ENCODE data around the gene PRRC2C. TPM values are rescaled to one million over a fixed set of nuclear protein-coding genes. Genes with fewer than 3 reads are reported as not detected.

The PRRC2C gene
- total and polyA plus RNA-seq, 4 donors: 13.6 to 41.9 (median 34.4) TPM

DNA sequence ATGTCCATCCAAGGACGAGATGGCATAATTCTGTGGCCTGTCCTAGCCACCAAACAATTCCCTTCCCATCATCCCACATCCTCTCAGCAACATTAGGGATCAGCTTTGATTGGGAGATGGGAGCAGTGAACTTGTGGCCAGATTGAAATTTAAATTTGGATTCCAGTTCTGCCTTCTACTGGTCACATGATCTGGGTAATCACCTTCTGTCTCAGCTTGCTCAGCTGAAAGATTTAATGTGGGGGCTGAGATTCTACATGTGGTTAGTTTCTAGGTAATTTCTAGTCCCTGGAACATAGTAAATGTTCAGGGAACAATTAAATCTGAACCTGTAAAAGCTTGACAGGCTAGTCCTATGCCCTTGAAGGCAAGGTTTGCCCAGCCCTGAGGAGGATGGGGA lies 139.9 kb downstream of the PRRC2C start:
- no peak overlapping the region for H3K27ac ChIP-seq (ENCODE audit: low read depth in 1 of 2, low read length in 2 of 2)
- TF ChIP-seq, protein P1, sequence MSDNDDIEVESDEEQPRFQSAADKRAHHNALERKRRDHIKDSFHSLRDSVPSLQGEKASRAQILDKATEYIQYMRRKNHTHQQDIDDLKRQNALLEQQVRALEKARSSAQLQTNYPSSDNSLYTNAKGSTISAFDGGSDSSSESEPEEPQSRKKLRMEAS (IDR thresholded peaks at IDR 0.05): no peak
- TF ChIP-seq, protein P2, sequence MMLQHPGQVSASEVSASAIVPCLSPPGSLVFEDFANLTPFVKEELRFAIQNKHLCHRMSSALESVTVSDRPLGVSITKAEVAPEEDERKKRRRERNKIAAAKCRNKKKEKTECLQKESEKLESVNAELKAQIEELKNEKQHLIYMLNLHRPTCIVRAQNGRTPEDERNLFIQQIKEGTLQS (IDR thresholded peaks at IDR 0.05): no peak
- H3K4me3 ChIP-seq (ENCODE audit: low read depth in 1 of 3, low read length in 3 of 3): no peak overlapping the region
- no peak for DNase-seq (ENCODE audit: low spot score)
- H3K4me1 ChIP-seq (ENCODE audit: control insufficient read depth in 4 of 4, insufficient read depth in 4 of 4, low read length in 3 of 4): no peaks in the 10 kb centered on the region
- H3K36me3 ChIP-seq (ENCODE audit: control insufficient read depth in 4 of 4, insufficient read depth in 3 of 4, low read depth in 1 of 4, low read length in 3 of 4): no peaks in the 10 kb centered on the region
- H3K9me3 ChIP-seq (ENCODE audit: control insufficient read depth in 4 of 4, low read length in 3 of 4): no peaks in the 10 kb centered on the region
- no peak overlapping the region for H3K9ac ChIP-seq (ENCODE audit: low read depth in 1 of 2, low read length in 2 of 2)
- WGBS: 83% methylated on average over 1 of the region's 1 CpG
- no peaks in the 10 kb centered on the region for H3K27me3 ChIP-seq (ENCODE audit: control insufficient read depth in 4 of 4, insufficient read depth in 4 of 4, low read length in 3 of 4)

DNA sequence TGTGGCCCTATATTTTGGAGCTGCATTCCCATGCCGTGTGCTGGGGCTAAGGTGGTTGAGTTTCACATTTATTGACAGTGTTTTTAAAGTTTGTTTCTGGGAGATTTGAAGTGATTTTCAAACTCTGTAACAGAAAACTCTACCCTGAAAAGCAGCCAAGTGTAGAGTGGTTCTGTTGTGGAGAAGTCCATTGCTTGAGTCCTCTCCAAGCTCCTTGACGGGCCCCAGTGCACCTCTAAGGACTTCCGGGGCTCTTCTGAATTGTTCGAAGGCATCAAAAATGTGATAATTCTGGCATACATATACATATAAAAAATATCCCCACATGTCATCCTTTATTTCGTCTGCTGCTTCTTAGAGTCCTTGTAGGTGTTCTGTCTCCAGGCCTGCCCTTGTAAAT lies 141.7 kb downstream of the PRRC2C start:
- no peak overlapping the region for H3K9ac ChIP-seq (ENCODE audit: low read depth in 1 of 2, low read length in 2 of 2)
- 77% methylated on average over 5 of the region's 5 CpGs for WGBS
- no peak for TF ChIP-seq YY1 (IDR thresholded peaks at IDR 0.05)
- TF ChIP-seq, protein P1 (IDR thresholded peaks at IDR 0.05): no peak
- TF ChIP-seq, protein P3, sequence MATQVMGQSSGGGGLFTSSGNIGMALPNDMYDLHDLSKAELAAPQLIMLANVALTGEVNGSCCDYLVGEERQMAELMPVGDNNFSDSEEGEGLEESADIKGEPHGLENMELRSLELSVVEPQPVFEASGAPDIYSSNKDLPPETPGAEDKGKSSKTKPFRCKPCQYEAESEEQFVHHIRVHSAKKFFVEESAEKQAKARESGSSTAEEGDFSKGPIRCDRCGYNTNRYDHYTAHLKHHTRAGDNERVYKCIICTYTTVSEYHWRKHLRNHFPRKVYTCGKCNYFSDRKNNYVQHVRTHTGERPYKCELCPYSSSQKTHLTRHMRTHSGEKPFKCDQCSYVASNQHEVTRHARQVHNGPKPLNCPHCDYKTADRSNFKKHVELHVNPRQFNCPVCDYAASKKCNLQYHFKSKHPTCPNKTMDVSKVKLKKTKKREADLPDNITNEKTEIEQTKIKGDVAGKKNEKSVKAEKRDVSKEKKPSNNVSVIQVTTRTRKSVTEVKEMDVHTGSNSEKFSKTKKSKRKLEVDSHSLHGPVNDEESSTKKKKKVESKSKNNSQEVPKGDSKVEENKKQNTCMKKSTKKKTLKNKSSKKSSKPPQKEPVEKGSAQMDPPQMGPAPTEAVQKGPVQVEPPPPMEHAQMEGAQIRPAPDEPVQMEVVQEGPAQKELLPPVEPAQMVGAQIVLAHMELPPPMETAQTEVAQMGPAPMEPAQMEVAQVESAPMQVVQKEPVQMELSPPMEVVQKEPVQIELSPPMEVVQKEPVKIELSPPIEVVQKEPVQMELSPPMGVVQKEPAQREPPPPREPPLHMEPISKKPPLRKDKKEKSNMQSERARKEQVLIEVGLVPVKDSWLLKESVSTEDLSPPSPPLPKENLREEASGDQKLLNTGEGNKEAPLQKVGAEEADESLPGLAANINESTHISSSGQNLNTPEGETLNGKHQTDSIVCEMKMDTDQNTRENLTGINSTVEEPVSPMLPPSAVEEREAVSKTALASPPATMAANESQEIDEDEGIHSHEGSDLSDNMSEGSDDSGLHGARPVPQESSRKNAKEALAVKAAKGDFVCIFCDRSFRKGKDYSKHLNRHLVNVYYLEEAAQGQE (IDR thresholded peaks at IDR 0.05): no peak
- no peak for TF ChIP-seq FOXA2 (IDR thresholded peaks at IDR 0.05)
- TF ChIP-seq, protein P4, sequence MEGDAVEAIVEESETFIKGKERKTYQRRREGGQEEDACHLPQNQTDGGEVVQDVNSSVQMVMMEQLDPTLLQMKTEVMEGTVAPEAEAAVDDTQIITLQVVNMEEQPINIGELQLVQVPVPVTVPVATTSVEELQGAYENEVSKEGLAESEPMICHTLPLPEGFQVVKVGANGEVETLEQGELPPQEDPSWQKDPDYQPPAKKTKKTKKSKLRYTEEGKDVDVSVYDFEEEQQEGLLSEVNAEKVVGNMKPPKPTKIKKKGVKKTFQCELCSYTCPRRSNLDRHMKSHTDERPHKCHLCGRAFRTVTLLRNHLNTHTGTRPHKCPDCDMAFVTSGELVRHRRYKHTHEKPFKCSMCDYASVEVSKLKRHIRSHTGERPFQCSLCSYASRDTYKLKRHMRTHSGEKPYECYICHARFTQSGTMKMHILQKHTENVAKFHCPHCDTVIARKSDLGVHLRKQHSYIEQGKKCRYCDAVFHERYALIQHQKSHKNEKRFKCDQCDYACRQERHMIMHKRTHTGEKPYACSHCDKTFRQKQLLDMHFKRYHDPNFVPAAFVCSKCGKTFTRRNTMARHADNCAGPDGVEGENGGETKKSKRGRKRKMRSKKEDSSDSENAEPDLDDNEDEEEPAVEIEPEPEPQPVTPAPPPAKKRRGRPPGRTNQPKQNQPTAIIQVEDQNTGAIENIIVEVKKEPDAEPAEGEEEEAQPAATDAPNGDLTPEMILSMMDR (IDR thresholded peaks at IDR 0.05; ENCODE audit: low read depth, low read length, missing input control): no peak
- no peak for TF ChIP-seq EGR1 (IDR thresholded peaks at IDR 0.05; ENCODE audit: low read depth in 2 of 2)
- TF ChIP-seq RAD21 (IDR thresholded peaks at IDR 0.05): no peak
- no peak for TF ChIP-seq SP1 (IDR thresholded peaks at IDR 0.05)
- TF ChIP-seq JUND (IDR thresholded peaks at IDR 0.05): no peak
- no peak for TF ChIP-seq FOXA1 (IDR thresholded peaks at IDR 0.05)
- TF ChIP-seq NR2F2 (IDR thresholded peaks at IDR 0.05): no peak
- no peak for TF ChIP-seq TAF1 (conservative IDR thresholded peaks at IDR 0.05)
- no peak for TF ChIP-seq HNF4G (IDR thresholded peaks at IDR 0.05)
- TF ChIP-seq, protein P5, sequence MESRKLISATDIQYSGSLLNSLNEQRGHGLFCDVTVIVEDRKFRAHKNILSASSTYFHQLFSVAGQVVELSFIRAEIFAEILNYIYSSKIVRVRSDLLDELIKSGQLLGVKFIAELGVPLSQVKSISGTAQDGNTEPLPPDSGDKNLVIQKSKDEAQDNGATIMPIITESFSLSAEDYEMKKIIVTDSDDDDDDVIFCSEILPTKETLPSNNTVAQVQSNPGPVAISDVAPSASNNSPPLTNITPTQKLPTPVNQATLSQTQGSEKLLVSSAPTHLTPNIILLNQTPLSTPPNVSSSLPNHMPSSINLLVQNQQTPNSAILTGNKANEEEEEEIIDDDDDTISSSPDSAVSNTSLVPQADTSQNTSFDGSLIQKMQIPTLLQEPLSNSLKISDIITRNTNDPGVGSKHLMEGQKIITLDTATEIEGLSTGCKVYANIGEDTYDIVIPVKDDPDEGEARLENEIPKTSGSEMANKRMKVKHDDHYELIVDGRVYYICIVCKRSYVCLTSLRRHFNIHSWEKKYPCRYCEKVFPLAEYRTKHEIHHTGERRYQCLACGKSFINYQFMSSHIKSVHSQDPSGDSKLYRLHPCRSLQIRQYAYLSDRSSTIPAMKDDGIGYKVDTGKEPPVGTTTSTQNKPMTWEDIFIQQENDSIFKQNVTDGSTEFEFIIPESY (IDR thresholded peaks at IDR 0.05): no peak
- TF ChIP-seq RXRA (IDR thresholded peaks at IDR 0.05): no peak
- no peaks in the 10 kb centered on the region for H3K9me3 ChIP-seq (ENCODE audit: control insufficient read depth in 4 of 4, low read length in 3 of 4)
- no peaks in the 10 kb centered on the region for H3K4me1 ChIP-seq (ENCODE audit: control insufficient read depth in 4 of 4, insufficient read depth in 4 of 4, low read length in 3 of 4)
- no peaks in the 10 kb centered on the region for H3K36me3 ChIP-seq (ENCODE audit: control insufficient read depth in 4 of 4, insufficient read depth in 3 of 4, low read depth in 1 of 4, low read length in 3 of 4)
- H3K4me3 ChIP-seq (ENCODE audit: low read depth in 1 of 3, low read length in 3 of 3): no peak overlapping the region
- no peak overlapping the region for H3K27ac ChIP-seq (ENCODE audit: low read depth in 1 of 2, low read length in 2 of 2)
- DNase-seq (ENCODE audit: low spot score): no peak
- no peaks in the 10 kb centered on the region for H3K27me3 ChIP-seq (ENCODE audit: control insufficient read depth in 4 of 4, insufficient read depth in 4 of 4, low read length in 3 of 4)

Data from liver (tissue), 9 donors.